K562 (cell line): ENCODE data around the gene RNF19B. TPM values are rescaled to one million over a fixed set of nuclear protein-coding genes. Genes with fewer than 3 reads are reported as not detected.

ENCODE experiments used
- CBX2 ChIP-seq: fragments of 200-600 bp; sonication (generic); IDR thresholded peaks from one replicate; pipeline ENCODE4 v1.6.1; 2012; ENCODE audit warnings: mild to moderate bottlenecking, low read length, inconsistent platforms; ENCODE audit not compliant: insufficient read depth, poor library complexity, severe bottlenecking
- IRF1 ChIP-seq: sonication (generic); formaldehyde crosslinking; IDR thresholded peaks from 2 replicates; pipeline ENCODE4 v1.8.0; 2022; ENCODE audit warnings: missing genetic modification reagents, mild to moderate bottlenecking, borderline replicate concordance
- MECOM ChIP-seq: fragments of 250-450 bp; sonication (Bioruptor Pico); IDR thresholded peaks from 2 replicates; pipeline ENCODE4 v1.8.0; 2022; ENCODE audit warnings: inconsistent platforms
- MEF2A ChIP-seq: IDR thresholded peaks from 2 replicates; pipeline ENCODE4 v1.6.1; 2011; ENCODE audit warnings: low read depth, mild to moderate bottlenecking, low read length, moderate library complexity; ENCODE audit not compliant: control insufficient read depth
- MITF ChIP-seq: IDR thresholded peaks from 2 replicates; pipeline ENCODE4 v1.6.1; 2014; ENCODE audit warnings: antibody characterized with exemption
- PHF21A ChIP-seq: fragments of 450-650 bp; IDR thresholded peaks from 2 replicates; pipeline ENCODE4 v1.6.1; 2017; ENCODE audit warnings: low read depth, borderline replicate concordance
- SAFB ChIP-seq: fragments of 200-400 bp; formaldehyde crosslinking; IDR thresholded peaks from 2 replicates; pipeline ENCODE4 v1.6.1; 2017; ENCODE audit warnings: low read depth, low read length, borderline replicate concordance
- SMARCA4 ChIP-seq: fragments of 450-650 bp; IDR thresholded peaks from 2 replicates; pipeline ENCODE4 v1.6.1; 2016
- SP1 ChIP-seq: sonication (generic); formaldehyde crosslinking; IDR thresholded peaks from 2 replicates; pipeline ENCODE4 v1.8.1; 2022; ENCODE audit warnings: mild to moderate bottlenecking, missing genetic modification reagents
- SRSF1 ChIP-seq: fragments of 200-400 bp; formaldehyde crosslinking; IDR thresholded peaks from 2 replicates; pipeline ENCODE4 v1.6.1; 2017; ENCODE audit warnings: mild to moderate bottlenecking, low read depth, low read length, moderate library complexity
- SRSF9 ChIP-seq: fragments of 200-400 bp; formaldehyde crosslinking; IDR thresholded peaks from 2 replicates; pipeline ENCODE4 v1.6.1; 2017; ENCODE audit warnings: low read depth, low read length, borderline replicate concordance
- TRIM24 ChIP-seq, 2 experiments: fragments of 450-650 bp; IDR thresholded peaks; 2 replicates each; pipeline ENCODE4 v1.6.1; 2016
- ZBTB1 ChIP-seq: sonication (generic); formaldehyde crosslinking; IDR thresholded peaks from 2 replicates; pipeline ENCODE4 v1.8.1; 2023; ENCODE audit warnings: missing genetic modification reagents, low read depth, mild to moderate bottlenecking, borderline replicate concordance
- ZBTB17 ChIP-seq: fragments of 450-650 bp; formaldehyde crosslinking; IDR thresholded peaks from 2 replicates; pipeline ENCODE4 v1.4.0; 2020; ENCODE audit warnings: mild to moderate bottlenecking
- ZEB2 ChIP-seq: fragments of 450-650 bp; IDR thresholded peaks from 2 replicates; pipeline ENCODE4 v1.6.1; 2016
- ZKSCAN3 ChIP-seq: fragments of 250-450 bp; sonication (Bioruptor Pico); IDR thresholded peaks from 2 replicates; pipeline ENCODE4 v1.4.0; 2020
- ZNF263 ChIP-seq: sonication (generic); formaldehyde crosslinking; IDR thresholded peaks from 2 replicates; pipeline ENCODE4 v1.8.0; 2022; ENCODE audit warnings: mild to moderate bottlenecking, missing genetic modification reagents, borderline replicate concordance
- polyA plus RNA-seq, 8 experiments: library from polyadenylated mRNA; depleted of rRNA in 4 of 8; stranded (reverse) in 5 of 8; unstranded in 3 of 8; fragments of >200 nt; fragmentation: Nextera tagmentation in 2 of 8; fragmentation: Illumina TruSeq in 1 of 8; extraction: Ambion mirVana in 2 of 8; extraction: Trizol in 1 of 8; gene quantifications; 2 replicates each; pipeline versions ENCODE4 v1.2.1 to v1.2.3, GENCODE V29; 2011 to 2014; ENCODE audit warnings: inconsistent platforms in 1 of 8, missing spikeins in 1 of 8
- total RNA-seq, 7 experiments: library from RNA; depleted of rRNA in 6 of 7; stranded (reverse); fragments of >200 nt in 6 of 7; fragmentation: Illumina TruSeq in 2 of 7; extraction: Trizol in 2 of 7; gene quantifications; 2 replicates each; pipeline versions ENCODE4 v1.2.1 to v1.2.3, GENCODE V29; 2011 to 2021; ENCODE audit warnings: low replicate concordance in 1 of 7
- TF ChIP-seq, protein P1 (sequence below): fragments of 200-800 bp; sonication (Bioruptor generic); IDR thresholded peaks from 2 replicates; pipeline ENCODE4 v1.6.1; 2016; ENCODE audit warnings: missing genetic modification characterization, missing compliant biosample characterization
- TF ChIP-seq, protein P2 (sequence below): fragments of 450-650 bp; IDR thresholded peaks from 2 replicates; pipeline ENCODE4 v1.6.1; 2018; ENCODE audit warnings: mild to moderate bottlenecking, low read depth; ENCODE audit not compliant: partially characterized antibody
- TF ChIP-seq, protein P3 (sequence below): fragments of 450-650 bp; IDR thresholded peaks from 2 replicates; pipeline ENCODE4 v1.6.1; 2016; ENCODE audit warnings: missing biosample characterization, missing genetic modification characterization

The RNF19B gene
- total and polyA plus RNA-seq, 9 of the 15 experiments (the other 6 are each of a cell fraction or from before 2014, with no cell fraction given), result 2.6 to 14.9 (median 10.1) TPM

GRCh38 chr1:33009561-33009960 lies 45.0 kb upstream of the RNF19B start (continued):
- TF ChIP-seq, protein P1, sequence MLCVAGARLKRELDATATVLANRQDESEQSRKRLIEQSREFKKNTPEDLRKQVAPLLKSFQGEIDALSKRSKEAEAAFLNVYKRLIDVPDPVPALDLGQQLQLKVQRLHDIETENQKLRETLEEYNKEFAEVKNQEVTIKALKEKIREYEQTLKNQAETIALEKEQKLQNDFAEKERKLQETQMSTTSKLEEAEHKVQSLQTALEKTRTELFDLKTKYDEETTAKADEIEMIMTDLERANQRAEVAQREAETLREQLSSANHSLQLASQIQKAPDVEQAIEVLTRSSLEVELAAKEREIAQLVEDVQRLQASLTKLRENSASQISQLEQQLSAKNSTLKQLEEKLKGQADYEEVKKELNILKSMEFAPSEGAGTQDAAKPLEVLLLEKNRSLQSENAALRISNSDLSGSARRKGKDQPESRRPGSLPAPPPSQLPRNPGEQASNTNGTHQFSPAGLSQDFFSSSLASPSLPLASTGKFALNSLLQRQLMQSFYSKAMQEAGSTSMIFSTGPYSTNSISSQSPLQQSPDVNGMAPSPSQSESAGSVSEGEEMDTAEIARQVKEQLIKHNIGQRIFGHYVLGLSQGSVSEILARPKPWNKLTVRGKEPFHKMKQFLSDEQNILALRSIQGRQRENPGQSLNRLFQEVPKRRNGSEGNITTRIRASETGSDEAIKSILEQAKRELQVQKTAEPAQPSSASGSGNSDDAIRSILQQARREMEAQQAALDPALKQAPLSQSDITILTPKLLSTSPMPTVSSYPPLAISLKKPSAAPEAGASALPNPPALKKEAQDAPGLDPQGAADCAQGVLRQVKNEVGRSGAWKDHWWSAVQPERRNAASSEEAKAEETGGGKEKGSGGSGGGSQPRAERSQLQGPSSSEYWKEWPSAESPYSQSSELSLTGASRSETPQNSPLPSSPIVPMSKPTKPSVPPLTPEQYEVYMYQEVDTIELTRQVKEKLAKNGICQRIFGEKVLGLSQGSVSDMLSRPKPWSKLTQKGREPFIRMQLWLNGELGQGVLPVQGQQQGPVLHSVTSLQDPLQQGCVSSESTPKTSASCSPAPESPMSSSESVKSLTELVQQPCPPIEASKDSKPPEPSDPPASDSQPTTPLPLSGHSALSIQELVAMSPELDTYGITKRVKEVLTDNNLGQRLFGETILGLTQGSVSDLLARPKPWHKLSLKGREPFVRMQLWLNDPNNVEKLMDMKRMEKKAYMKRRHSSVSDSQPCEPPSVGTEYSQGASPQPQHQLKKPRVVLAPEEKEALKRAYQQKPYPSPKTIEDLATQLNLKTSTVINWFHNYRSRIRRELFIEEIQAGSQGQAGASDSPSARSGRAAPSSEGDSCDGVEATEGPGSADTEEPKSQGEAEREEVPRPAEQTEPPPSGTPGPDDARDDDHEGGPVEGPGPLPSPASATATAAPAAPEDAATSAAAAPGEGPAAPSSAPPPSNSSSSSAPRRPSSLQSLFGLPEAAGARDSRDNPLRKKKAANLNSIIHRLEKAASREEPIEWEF, result no peak
- TF ChIP-seq ZBTB17 (CRISPR knock-in tag) (0 out of 2 replicates have a peak, but pooled peaks have one; percentile 38), MITF (no peak), IRF1 (CRISPR knock-in tag) (no peak), SRSF9 (no peak), CBX2 (no peak), ZBTB1 (no peak), TRIM24 (IDR thresholded peaks at IDR 0.05) (peak; percentile 87 to 88), ZKSCAN3 (CRISPR knock-in tag) (no peak), ZEB2 (0 out of 2 replicates have a peak, but pooled peaks have one; percentile 36), MECOM (CRISPR knock-in tag) (no peak), SRSF1 (no peak), ZNF263 (CRISPR knock-in tag) (no peak), PHF21A (peak; percentile 52; the same call in 1 of the 2 replicates), SMARCA4 (peak; percentile 91), SAFB (no peak), MEF2A (no peak), SP1 (peak; percentile 56; the same call in 1 of the 2 replicates)
- TF ChIP-seq, protein P2, sequence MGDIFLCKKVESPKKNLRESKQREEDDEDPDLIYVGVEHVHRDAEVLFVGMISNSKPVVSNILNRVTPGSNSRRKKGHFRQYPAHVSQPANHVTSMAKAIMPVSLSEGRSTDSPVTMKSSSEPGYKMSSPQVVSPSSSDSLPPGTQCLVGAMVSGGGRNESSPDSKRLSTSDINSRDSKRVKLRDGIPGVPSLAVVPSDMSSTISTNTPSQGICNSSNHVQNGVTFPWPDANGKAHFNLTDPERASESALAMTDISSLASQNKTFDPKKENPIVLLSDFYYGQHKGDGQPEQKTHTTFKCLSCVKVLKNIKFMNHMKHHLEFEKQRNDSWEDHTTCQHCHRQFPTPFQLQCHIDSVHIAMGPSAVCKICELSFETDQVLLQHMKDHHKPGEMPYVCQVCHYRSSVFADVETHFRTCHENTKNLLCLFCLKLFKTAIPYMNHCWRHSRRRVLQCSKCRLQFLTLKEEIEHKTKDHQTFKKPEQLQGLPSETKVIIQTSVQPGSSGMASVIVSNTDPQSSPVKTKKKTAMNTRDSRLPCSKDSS, result no peak
- TF ChIP-seq, protein P3, sequence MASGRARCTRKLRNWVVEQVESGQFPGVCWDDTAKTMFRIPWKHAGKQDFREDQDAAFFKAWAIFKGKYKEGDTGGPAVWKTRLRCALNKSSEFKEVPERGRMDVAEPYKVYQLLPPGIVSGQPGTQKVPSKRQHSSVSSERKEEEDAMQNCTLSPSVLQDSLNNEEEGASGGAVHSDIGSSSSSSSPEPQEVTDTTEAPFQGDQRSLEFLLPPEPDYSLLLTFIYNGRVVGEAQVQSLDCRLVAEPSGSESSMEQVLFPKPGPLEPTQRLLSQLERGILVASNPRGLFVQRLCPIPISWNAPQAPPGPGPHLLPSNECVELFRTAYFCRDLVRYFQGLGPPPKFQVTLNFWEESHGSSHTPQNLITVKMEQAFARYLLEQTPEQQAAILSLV, result no peak
